GM21423 (cell line): ENCODE results near the gene RFNG.

ENCODE experiments used
- ATAC-seq: cut with Tn5 transposase; IDR thresholded peaks from one replicate; pipeline ENCODE4 v1.9.1; 2021; ENCODE audit warnings: mild to moderate bottlenecking, moderate library complexity; ENCODE audit not compliant: unreplicated experiment

The RFNG gene

GRCh38 chr17:82051776-82052637 lies at the start of gene RFNG, which contains the start of gene GPS1:
Gene RFNG, minus strand, starts transcription at chr17:82051811. Its CDS starts 45 bp downstream, at chr17:82051766.
Gene GPS1, plus strand, starts transcription at chr17:82051898. Its CDS starts 34 bp downstream, at chr17:82051932.
- peak; percentile 52 for ATAC-seq

- ATAC-seq, result no peak
Measured at GRCh38 chr17:82101301-82101715, 49.7 kb upstream of the RFNG start.

GRCh38 chr17:82100502-82101298 lies 49.1 kb upstream of the RFNG start:
- ATAC-seq, result no peak

- ATAC-seq, result peak; percentile 6
Measured at GRCh38 chr17:82098939-82099763, 47.5 kb upstream of the RFNG start.

- ATAC-seq, result peak; percentile 62
Measured at GRCh38 chr17:82098169-82098938, 46.7 kb upstream of the RFNG start, which contains the start of gene FASN. Gene FASN, minus strand, starts transcription at chr17:82098236. Its CDS starts 1,791 bp downstream, at chr17:82096445.

GRCh38 chr17:82097919-82098168 lies 46.2 kb upstream of the RFNG start:
- ATAC-seq, result no peak

- ATAC-seq, result peak; percentile 2
Measured at GRCh38 chr17:82097184-82097918, 45.7 kb upstream of the RFNG start.

- no peak for ATAC-seq
Measured at GRCh38 chr17:82096709-82097183, 45.1 kb upstream of the RFNG start.

GRCh38 chr17:82095777-82096708 lies 44.4 kb upstream of the RFNG start:
- no peak for ATAC-seq

GRCh38 chr17:82094931-82095776 lies 43.5 kb upstream of the RFNG start:
- no peak for ATAC-seq

- ATAC-seq, result no peak
Measured at GRCh38 chr17:82092995-82093751, 41.6 kb upstream of the RFNG start.

GRCh38 chr17:82092628-82092994 lies 41.0 kb upstream of the RFNG start:
- no peak for ATAC-seq

GRCh38 chr17:82092094-82092586 lies 40.5 kb upstream of the RFNG start:
- no peak for ATAC-seq

- ATAC-seq, result no peak
Measured at GRCh38 chr17:82091264-82092066, 39.9 kb upstream of the RFNG start.

- ATAC-seq, result no peak
Measured at GRCh38 chr17:82090549-82091263, 39.1 kb upstream of the RFNG start.
